SH-SY5Y (cell line): ENCODE data around the gene VPS35.

Experiments used
- GATA2 ChIP-seq: IDR thresholded peaks from 2 replicates; pipeline ENCODE4 v1.6.1; 2011; ENCODE audit warnings: mild to moderate bottlenecking, low read depth, low read length
- GATA3 ChIP-seq: IDR thresholded peaks from 2 replicates; pipeline ENCODE4 v1.6.1; 2011; ENCODE audit warnings: low read depth, mild to moderate bottlenecking, low read length, moderate library complexity

GRCh38 chr16:46693598-46693997 lies 4.6 kb upstream of the VPS35 start:
- TF ChIP-seq GATA2 (no peak), GATA3 (no peak)
